Spleen (tissue), 11 donors: ENCODE results near the gene CCDC12. TPM values are rescaled to one million over a fixed set of nuclear protein-coding genes. Genes with fewer than 3 reads are reported as not detected.

Experiments used
- DNase-seq: peaks from one replicate; pipeline ENCODE4 v3.0.0-alpha.2; 2020
- H3K27ac ChIP-seq, 8 donors: fragments of 200-600 bp; sonication (generic) in 7 of 8; 1 replicate in 4 of 8; 2 replicates in 4 of 8; pipeline versions ENCODE4 v1.5.0 to v1.8.0; 2016 to 2021; ENCODE audit warnings: inconsistent platforms in 4 of 8, mild to moderate bottlenecking in 4 of 8, moderate library complexity in 1 of 8
- H3K27me3 ChIP-seq, 7 donors: fragments of 200-600 bp; sonication (generic) in 6 of 7; replicated peaks in 1 of 7; 1 replicate in 4 of 7; 2 replicates in 3 of 7; pipeline versions ENCODE4 v1.5.0 to v1.8.0; 2016 to 2021; ENCODE audit warnings: inconsistent platforms in 3 of 7, mild to moderate bottlenecking in 1 of 7
- H3K36me3 ChIP-seq, 6 donors: fragments of 200-600 bp; sonication (generic) in 5 of 6; 1 replicate in 4 of 6; 2 replicates in 2 of 6; pipeline versions ENCODE4 v1.5.0 to v1.8.0; 2016 to 2021; ENCODE audit warnings: inconsistent platforms in 2 of 6
- H3K4me1 ChIP-seq, 6 donors: fragments of 200-600 bp; sonication (generic) in 5 of 6; 1 replicate in 3 of 6; 2 replicates in 3 of 6; pipeline versions ENCODE4 v1.5.0 to v1.8.0; 2016 to 2021; ENCODE audit warnings: inconsistent platforms in 3 of 6
- H3K4me3 ChIP-seq, 8 donors: fragments of 200-600 bp; sonication (generic) in 7 of 8; 1 replicate in 4 of 8; 2 replicates in 4 of 8; pipeline versions ENCODE4 v1.5.0 to v1.8.0; 2016 to 2021; ENCODE audit warnings: inconsistent platforms in 4 of 8, mild to moderate bottlenecking in 4 of 8, moderate library complexity in 2 of 8
- H3K9me3 ChIP-seq, 8 donors: fragments of 200-600 bp; sonication (generic) in 7 of 8; 1 replicate in 4 of 8; 2 replicates in 4 of 8; pipeline versions ENCODE4 v1.5.0 to v1.8.0; 2016 to 2021; ENCODE audit warnings: inconsistent platforms in 4 of 8
- POLR2A ChIP-seq, 3 donors: fragments of 450-650 bp; IDR thresholded peaks; one replicate each; pipeline ENCODE4 v1.5.1; 2017; ENCODE audit warnings: antibody characterized with exemption in 3 of 3, mild to moderate bottlenecking in 1 of 3
- POLR2AphosphoS5 ChIP-seq, 3 donors: sonication (generic); formaldehyde crosslinking; IDR thresholded peaks; one replicate each; pipeline ENCODE4 v1.5.1; 2017; ENCODE audit warnings: antibody characterized with exemption in 3 of 3
- WGBS, 5 donors: extraction: QIAGEN DNeasy Blood & Tissue Kit in 3 of 5; methylation state at CpG; one replicate each; pipeline versions ENCODE4 v1.1.5 to v1.1.7; 2013 to 2018; 5-methylcytosine and 5-hydroxymethylcytosine counted together
- intact Hi-C: fragments of 100-400 bp; cut with DNase I; formaldehyde crosslinking; loops from one replicate; pipeline ENCODE4 v1.15.0; 2023; ENCODE audit warnings: low total_unique reads
- polyA plus RNA-seq, 3 donors: library from polyadenylated mRNA; stranded (reverse); fragments of 200-250 nt; gene quantifications; one replicate each; pipeline ENCODE4 v1.2.1, GENCODE V29; 2013
- total RNA-seq, 7 donors: library from RNA; depleted of rRNA in 3 of 7; stranded (reverse); fragments of >200 nt in 3 of 7; fragmentation: NEBNext Ultra II Directional in 4 of 7; extraction: Animal tissue kit (Norgen Biotek cat#: 25700) in 4 of 7; gene quantifications; one replicate each; pipeline versions ENCODE4 v1.1.0 to v1.2.1, GENCODE V29; 2016 to 2021
- TF ChIP-seq, protein P1 (sequence below), 11 experiments: fragments of 200-600 bp in 7 of 11; fragments of 450-650 bp in 4 of 11; sonication (generic) in 4 of 11; IDR thresholded peaks in 8 of 11; conservative IDR thresholded peaks in 3 of 11; 1 replicate in 7 of 11; 2 replicates in 4 of 11; pipeline versions ENCODE4 v1.4.0 to v1.8.0; 2016 to 2021; ENCODE audit warnings: antibody characterized with exemption in 11 of 11, inconsistent platforms in 4 of 11, mild to moderate bottlenecking in 1 of 11
- donor health status: healthy with polysubstance abuse.
- donor health status: DM: no; HTN: no; CAD: no; lungs with moderate emphysema.
- donor health status: DM: no; HTN: no; CAD: no.
- donor health status: Bipolar disorder and iron deficiency.
- donor health status: healthy.
- donor health status: DM: no; HTN: no; CAD: no.
- donor health status: DM: yes; HTN: yes; CAD: no.

The CCDC12 gene
- total and polyA plus RNA-seq, 10 donors, result 36.5 to 124 (median 55.7) TPM

DNA sequence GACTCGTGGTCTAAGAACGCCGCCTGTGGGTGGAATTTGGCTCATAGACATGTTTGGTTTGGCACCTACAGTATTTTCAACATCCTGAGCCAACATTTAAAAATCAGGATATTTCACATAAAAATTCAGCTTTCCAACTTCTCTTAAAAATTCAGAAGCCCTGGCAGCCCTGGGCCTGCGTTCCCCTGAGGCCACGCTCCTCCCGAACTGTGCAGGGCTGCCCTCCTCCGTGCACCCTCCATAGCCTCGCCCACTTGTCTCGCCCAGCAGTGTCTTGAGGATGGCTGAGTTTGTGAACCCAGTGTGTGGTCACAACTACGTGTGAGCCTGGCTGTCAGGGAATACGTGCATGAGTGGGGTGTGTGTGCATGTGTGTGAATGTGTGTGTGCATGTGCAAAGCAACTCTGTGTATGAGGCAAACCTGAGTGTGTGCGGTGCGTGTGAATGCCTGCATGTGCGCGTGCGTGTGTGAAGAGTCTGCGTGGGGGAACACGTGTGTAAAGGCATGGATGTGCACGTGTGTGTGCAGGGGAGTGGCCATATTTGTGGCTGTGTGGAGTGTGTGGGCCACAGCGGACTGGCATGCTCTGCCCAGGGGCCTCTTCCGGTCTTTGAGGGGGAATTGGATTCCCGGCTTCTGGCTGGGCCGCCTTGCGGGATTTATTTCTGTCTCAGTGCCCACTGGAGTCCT lies 68.1 kb downstream of the CCDC12 start:
- H3K9me3 ChIP-seq, result no peaks in the 10 kb centered on the region
- DNase-seq, result peak; percentile 55
- WGBS, 5 donors, result 75 to 83% (median 82%) methylated on average over 24 of the region's 24 CpGs
- no peak overlapping the region for H3K27ac ChIP-seq
- H3K4me1 ChIP-seq, result peaks cover 3 to 26% (median 18%) of the 10 kb centered on the region in 6 donors
- intact Hi-C loops, result no loop called here
- no peaks in the 10 kb centered on the region for H3K27me3 ChIP-seq
- no peaks in the 10 kb centered on the region for H3K36me3 ChIP-seq
- TF ChIP-seq, protein P1, sequence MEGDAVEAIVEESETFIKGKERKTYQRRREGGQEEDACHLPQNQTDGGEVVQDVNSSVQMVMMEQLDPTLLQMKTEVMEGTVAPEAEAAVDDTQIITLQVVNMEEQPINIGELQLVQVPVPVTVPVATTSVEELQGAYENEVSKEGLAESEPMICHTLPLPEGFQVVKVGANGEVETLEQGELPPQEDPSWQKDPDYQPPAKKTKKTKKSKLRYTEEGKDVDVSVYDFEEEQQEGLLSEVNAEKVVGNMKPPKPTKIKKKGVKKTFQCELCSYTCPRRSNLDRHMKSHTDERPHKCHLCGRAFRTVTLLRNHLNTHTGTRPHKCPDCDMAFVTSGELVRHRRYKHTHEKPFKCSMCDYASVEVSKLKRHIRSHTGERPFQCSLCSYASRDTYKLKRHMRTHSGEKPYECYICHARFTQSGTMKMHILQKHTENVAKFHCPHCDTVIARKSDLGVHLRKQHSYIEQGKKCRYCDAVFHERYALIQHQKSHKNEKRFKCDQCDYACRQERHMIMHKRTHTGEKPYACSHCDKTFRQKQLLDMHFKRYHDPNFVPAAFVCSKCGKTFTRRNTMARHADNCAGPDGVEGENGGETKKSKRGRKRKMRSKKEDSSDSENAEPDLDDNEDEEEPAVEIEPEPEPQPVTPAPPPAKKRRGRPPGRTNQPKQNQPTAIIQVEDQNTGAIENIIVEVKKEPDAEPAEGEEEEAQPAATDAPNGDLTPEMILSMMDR (IDR thresholded peaks at IDR 0.05 in 8 of 11, conservative IDR thresholded peaks at IDR 0.05 in 3 of 11), result peak in 1 of 11 experiments; percentile 12
- peak; percentile 14 to 41 (median 24) for TF ChIP-seq POLR2AphosphoS5 (IDR thresholded peaks at IDR 0.05)
- no peak for TF ChIP-seq POLR2A (IDR thresholded peaks at IDR 0.05)
- H3K4me3 ChIP-seq, result no peak overlapping the region

DNA sequence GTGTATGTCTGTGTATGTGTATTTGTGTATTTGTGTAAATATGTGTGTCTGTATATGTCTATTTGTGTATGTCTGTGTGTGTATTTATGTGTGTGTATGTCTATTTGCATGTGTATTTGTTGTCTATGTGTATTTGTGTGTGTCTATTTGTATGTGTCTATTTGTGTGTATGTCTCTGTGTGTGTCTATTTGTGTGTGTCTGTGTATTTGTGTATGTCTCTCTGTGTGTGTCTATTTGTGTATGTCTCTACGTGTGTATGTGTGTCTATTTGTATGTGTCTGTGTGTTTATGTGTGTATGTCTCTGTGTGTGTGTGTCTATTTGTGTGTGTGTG lies 68.6 kb downstream of the CCDC12 start:
- TF ChIP-seq POLR2AphosphoS5 (IDR thresholded peaks at IDR 0.05) (no peak), POLR2A (IDR thresholded peaks at IDR 0.05) (no peak)
- TF ChIP-seq, protein P1 (IDR thresholded peaks at IDR 0.05 in 8 of 11, conservative IDR thresholded peaks at IDR 0.05 in 3 of 11), result peak in 1 of 11 experiments; percentile 30
- Histone ChIP-seq H3K27ac (no peak overlapping the region), H3K9me3 (no peaks in the 10 kb centered on the region), H3K4me3 (no peak overlapping the region), H3K36me3 (no peaks in the 10 kb centered on the region), H3K4me1 (peaks cover 3 to 31% (median 17%) of the 10 kb centered on the region in 6 donors), H3K27me3 (no peaks in the 10 kb centered on the region)
- WGBS, 5 donors, result 67 to 81% (median 79%) methylated on average over 1 of the region's 1 CpG
- intact Hi-C loops, result no loop called here
- DNase-seq, result no peak

DNA sequence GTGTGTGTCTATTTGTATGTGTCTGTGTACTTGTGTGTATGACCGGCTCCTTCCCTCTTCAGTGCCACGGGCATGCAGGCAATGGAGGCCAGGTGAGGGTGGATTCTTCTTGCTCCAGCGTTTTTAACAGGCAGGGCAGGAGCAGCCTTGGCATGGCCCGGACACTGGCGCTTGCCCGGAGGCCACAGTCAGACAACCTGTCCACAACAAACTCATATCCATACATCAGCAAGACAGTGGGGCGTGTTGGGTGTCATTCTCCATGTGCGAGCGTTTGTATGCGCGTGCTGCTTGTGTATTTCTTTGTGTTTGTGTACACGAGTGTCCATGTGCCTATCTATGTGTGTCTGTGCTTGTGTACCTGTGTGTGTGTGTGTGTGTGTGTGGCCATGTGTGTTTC lies 69.3 kb downstream of the CCDC12 start:
- no peaks in the 10 kb centered on the region for H3K9me3 ChIP-seq
- 83 to 92% (median 84%) methylated on average over 12 of the region's 12 CpGs for WGBS, 5 donors
- peaks cover 3 to 31% (median 17%) of the 10 kb centered on the region in 6 donors for H3K4me1 ChIP-seq
- H3K4me3 ChIP-seq, result no peak overlapping the region
- intact Hi-C loops, result no loop called here
- peak; percentile 59 for DNase-seq
- no peaks in the 10 kb centered on the region for H3K27me3 ChIP-seq
- H3K27ac ChIP-seq, result no peak overlapping the region
- TF ChIP-seq POLR2AphosphoS5 (IDR thresholded peaks at IDR 0.05), result no peak
- TF ChIP-seq, protein P1 (IDR thresholded peaks at IDR 0.05 in 8 of 11, conservative IDR thresholded peaks at IDR 0.05 in 3 of 11), result no peak
- TF ChIP-seq POLR2A (IDR thresholded peaks at IDR 0.05), result no peak
- H3K36me3 ChIP-seq, result no peaks in the 10 kb centered on the region

DNA sequence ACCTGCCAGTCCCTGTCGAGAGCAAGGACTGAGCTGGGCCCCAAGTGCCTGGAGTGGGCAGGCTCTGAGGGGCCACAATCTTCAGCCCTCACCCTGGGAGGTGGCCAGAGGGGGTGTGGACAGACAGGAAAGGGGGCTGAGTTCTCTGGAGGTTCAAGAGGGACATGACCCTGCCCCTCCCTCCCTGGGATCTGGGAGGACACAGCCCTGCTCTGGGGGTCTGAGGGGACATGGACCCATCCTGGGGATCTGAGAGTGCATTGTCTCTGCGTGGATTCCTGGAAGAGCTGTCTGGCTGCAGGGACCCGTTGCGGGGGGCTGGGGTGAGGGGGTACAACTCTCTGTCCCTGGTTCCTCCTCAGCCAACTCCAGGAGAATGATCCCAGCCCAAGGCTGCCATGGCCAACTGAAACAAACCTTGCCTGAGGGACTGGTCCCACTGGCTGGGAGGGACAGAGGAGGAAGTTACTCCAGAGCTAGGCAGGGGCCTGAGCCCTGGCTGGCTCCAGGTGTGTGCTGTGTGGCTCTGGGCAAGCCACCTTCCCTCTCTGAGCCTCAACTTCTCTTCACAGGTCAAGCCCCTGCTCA lies 70.0 kb downstream of the CCDC12 start:
- TF ChIP-seq POLR2AphosphoS5 (IDR thresholded peaks at IDR 0.05) (peak in 1 of 3 donors; percentile 16), POLR2A (IDR thresholded peaks at IDR 0.05) (no peak)
- no peaks in the 10 kb centered on the region for H3K9me3 ChIP-seq
- H3K4me3 ChIP-seq, result no peak overlapping the region
- intact Hi-C loops, result no loop called here
- no peak overlapping the region for H3K27ac ChIP-seq
- H3K36me3 ChIP-seq, result no peaks in the 10 kb centered on the region
- H3K27me3 ChIP-seq, result no peaks in the 10 kb centered on the region
- peaks cover 3 to 31% (median 17%) of the 10 kb centered on the region in 6 donors for H3K4me1 ChIP-seq
- peak; percentile 60 for DNase-seq
- 71 to 88% (median 79%) methylated on average over 3 to 4 of the region's 4 CpGs for WGBS, 5 donors
